CD4-positive, alpha-beta T cell treated with Interleukin-15 for 4 hours (primary cell): Measurements from ENCODE around the gene WDFY2.
A peak's percentile ranks its signal among the peaks of the same experiment; 100 is the strongest.
"Not testable (repeated sequence)": the region's sequence is repeated elsewhere in the genome, so short reads cannot be mapped to it uniquely, and the experiment has no call there.

ENCODE experiments used
- DNase-seq: peaks from one replicate; pipeline ENCODE4 v3.0.0-alpha.2; 2020; ENCODE audit warnings: low spot score

Gene WDFY2

GRCh38 chr13:51583875-51584730 lies at the start of gene WDFY2:
Gene WDFY2, plus strand, starts transcription at chr13:51584462. Its CDS starts 226 bp downstream, at chr13:51584688.
- peak; percentile 99 for DNase-seq

GRCh38 chr13:51538591-51539179 lies 45.6 kb upstream of the WDFY2 start:
- DNase-seq: no peak

- DNase-seq: no peak
These were observed 44.4 kb upstream of the WDFY2 start for GRCh38 chr13:51539887-51540286.

GRCh38 chr13:51541037-51541436 lies 43.2 kb upstream of the WDFY2 start:
- no peak for DNase-seq

- no peak for DNase-seq
These were observed 42.4 kb upstream of the WDFY2 start for GRCh38 chr13:51541809-51542258.

GRCh38 chr13:51542346-51543242 lies 41.7 kb upstream of the WDFY2 start:
- no peak for DNase-seq

GRCh38 chr13:51545446-51545845 lies 38.8 kb upstream of the WDFY2 start:
- not testable (repeated sequence) for DNase-seq

- DNase-seq: no peak
These were observed 36.7 kb upstream of the WDFY2 start for GRCh38 chr13:51547425-51548176.

- DNase-seq: no peak
These were observed 35.2 kb upstream of the WDFY2 start for GRCh38 chr13:51549050-51549449.

GRCh38 chr13:51549593-51549992 lies 34.7 kb upstream of the WDFY2 start:
- no peak for DNase-seq

GRCh38 chr13:51550151-51550550 lies 34.1 kb upstream of the WDFY2 start:
- DNase-seq: no peak

GRCh38 chr13:51551416-51551815 lies 32.8 kb upstream of the WDFY2 start:
- no peak for DNase-seq

- DNase-seq: no peak
These were observed 32.2 kb upstream of the WDFY2 start for GRCh38 chr13:51552027-51552426.

- no peak for DNase-seq
These were observed 30.7 kb upstream of the WDFY2 start for GRCh38 chr13:51553531-51553930.

GRCh38 chr13:51556740-51557139 lies 27.5 kb upstream of the WDFY2 start:
- DNase-seq: no peak

- no peak for DNase-seq
These were observed 26.8 kb upstream of the WDFY2 start for GRCh38 chr13:51557438-51557837.

- no peak for DNase-seq
These were observed 26.2 kb upstream of the WDFY2 start for GRCh38 chr13:51557875-51558612.

GRCh38 chr13:51559946-51560735 lies 24.1 kb upstream of the WDFY2 start:
- no peak for DNase-seq

GRCh38 chr13:51562011-51562671 lies 22.1 kb upstream of the WDFY2 start:
- peak; percentile 26 for DNase-seq

- no peak for DNase-seq
These were observed 20.0 kb upstream of the WDFY2 start for GRCh38 chr13:51564252-51564651.
